Measurements from ENCODE around the gene USH2A. TPM values are rescaled to one million over a fixed set of nuclear protein-coding genes. Genes with fewer than 3 reads are reported as not detected.

The USH2A gene
- total and polyA plus RNA-seq, 3 donors from 2014 or later, result 1.6 to 2.5 (median 1.8) TPM

GRCh38 chr1:215647738-215648137 is 775.5 kb downstream of the USH2A start:
- H3K4me1 ChIP-seq, result no peaks in the 10 kb centered on the region
- no peak for DNase-seq
- TF ChIP-seq POLR2A (IDR thresholded peaks at IDR 0.05), result no peak
- TF ChIP-seq CTCF (IDR thresholded peaks at IDR 0.05), result no peak
- H3K36me3 ChIP-seq (ENCODE audit: low read depth, missing control alignments), result no peaks in the 10 kb centered on the region
- no peaks in the 10 kb centered on the region for H3K9me3 ChIP-seq
- intact Hi-C loops (cut with DNase I; ENCODE audit: low total_unique reads), result no loop called here
- H3K27ac ChIP-seq, result no peak overlapping the region
- no peak overlapping the region for H3K4me3 ChIP-seq
- no peaks in the 10 kb centered on the region for H3K27me3 ChIP-seq
- 53 to 67% methylated on average over 3 of the region's 3 CpGs for whole genome bisulfite sequencing, 2 donors

DNA sequence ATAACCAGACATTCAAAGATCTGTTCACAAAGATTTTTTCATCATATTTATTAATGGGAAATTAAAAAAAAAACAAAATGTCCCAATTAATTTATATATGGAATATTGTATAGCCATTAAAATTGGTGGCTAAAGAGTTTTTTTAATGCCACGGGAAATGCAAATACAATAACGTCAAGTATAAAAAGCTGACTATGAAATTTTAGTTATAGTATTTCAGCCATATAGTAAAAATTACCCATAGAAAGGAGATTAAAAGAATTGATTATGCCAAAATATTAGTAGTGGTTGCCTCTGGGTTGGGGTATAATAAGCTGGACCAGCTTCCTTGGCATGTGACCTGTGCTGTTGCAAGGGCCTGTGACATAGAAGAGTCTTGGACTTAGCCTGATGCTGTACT is 777.4 kb downstream of the USH2A start:
- no peaks in the 10 kb centered on the region for H3K9me3 ChIP-seq
- H3K4me3 ChIP-seq, result no peak overlapping the region
- no peaks in the 10 kb centered on the region for H3K4me1 ChIP-seq
- 89 to 92% methylated on average over 2 of the region's 2 CpGs for WGBS, 2 donors
- H3K36me3 ChIP-seq (ENCODE audit: low read depth, missing control alignments), result no peaks in the 10 kb centered on the region
- intact Hi-C loops (cut with DNase I; ENCODE audit: low total_unique reads), result no loop called here
- DNase-seq, result no peak
- H3K27me3 ChIP-seq, result no peaks in the 10 kb centered on the region
- TF ChIP-seq CTCF (IDR thresholded peaks at IDR 0.05) (no peak), POLR2A (IDR thresholded peaks at IDR 0.05) (no peak)
- no peak overlapping the region for H3K27ac ChIP-seq

- intact Hi-C loops (cut with DNase I; ENCODE audit: low total_unique reads), result no loop called here
- no peak for DNase-seq
Observed at GRCh38 chr1:215645182-215645581, 778.1 kb downstream of the USH2A start.

DNA sequence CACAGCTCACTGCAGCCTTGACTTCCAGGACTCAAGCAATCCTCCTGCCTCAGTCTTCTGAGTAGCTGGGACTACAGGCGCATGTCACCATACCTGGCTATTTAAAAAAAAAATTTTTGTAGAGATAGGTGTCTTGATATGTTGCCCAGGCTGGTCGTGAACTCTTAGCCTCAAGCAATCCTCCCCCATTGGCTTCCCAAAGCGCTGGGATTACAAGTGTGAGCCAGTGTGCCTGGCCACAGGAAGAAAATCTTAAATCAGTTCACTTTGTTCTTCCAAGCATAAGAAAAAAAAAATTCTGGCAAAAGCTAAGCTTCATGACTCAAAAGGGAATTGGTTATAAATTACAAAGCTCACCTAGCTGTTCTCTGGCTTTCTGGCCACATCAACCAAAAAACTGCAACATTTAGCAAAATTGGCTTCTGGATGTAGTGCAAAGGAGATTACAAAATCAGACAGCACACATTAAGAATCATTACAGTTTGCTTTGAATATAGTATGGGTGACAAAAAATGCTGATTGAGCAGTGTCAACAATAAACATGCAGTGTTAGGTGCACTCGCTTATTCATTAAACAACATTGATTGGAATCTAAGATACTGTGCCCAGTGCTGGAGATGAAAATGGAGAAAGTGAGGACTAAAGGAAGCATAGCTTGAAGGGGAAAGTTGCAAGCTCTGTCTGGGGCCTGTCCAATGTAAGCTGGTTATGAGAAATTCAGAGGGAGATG is 779.5 kb downstream of the USH2A start:
- 71 to 83% methylated on average over 4 of the region's 4 CpGs for WGBS, 2 donors
- Histone ChIP-seq H3K27ac (no peak overlapping the region), H3K9me3 (no peaks in the 10 kb centered on the region), H3K4me3 (no peak overlapping the region), H3K27me3 (no peaks in the 10 kb centered on the region), H3K36me3 (ENCODE audit: low read depth, missing control alignments) (no peaks in the 10 kb centered on the region), H3K4me1 (no peaks in the 10 kb centered on the region)
- intact Hi-C loops (cut with DNase I; ENCODE audit: low total_unique reads), result no loop called here
- DNase-seq, result no peak
- TF ChIP-seq POLR2A (IDR thresholded peaks at IDR 0.05) (no peak), CTCF (IDR thresholded peaks at IDR 0.05) (no peak)

More at GRCh38 chr1:215645182-215645581, 778.1 kb downstream of the USH2A start:
- TF ChIP-seq CTCF (IDR thresholded peaks at IDR 0.05) (no peak), POLR2A (IDR thresholded peaks at IDR 0.05) (no peak)
- no peak overlapping the region for H3K27ac ChIP-seq
- H3K4me1 ChIP-seq, result no peaks in the 10 kb centered on the region
- WGBS, 2 donors, result 94 to 96% methylated on average over 4 of the region's 4 CpGs
- H3K36me3 ChIP-seq (ENCODE audit: low read depth, missing control alignments), result no peaks in the 10 kb centered on the region
- H3K9me3 ChIP-seq, result no peaks in the 10 kb centered on the region
- H3K4me3 ChIP-seq, result no peak overlapping the region
- H3K27me3 ChIP-seq, result no peaks in the 10 kb centered on the region

Data from testis (tissue), 3 donors.